Endothelial cell of umbilical vein (primary cell): Measurements from ENCODE around the gene ZNF581. TPM values are rescaled to one million over a fixed set of nuclear protein-coding genes. Genes with fewer than 3 reads are reported as not detected.

Source experiments
- BruUV-seq: library from RNA; stranded (reverse); fragments of 400-500 nt; replicated peaks from 2 replicates; lab custom pipeline; 2021; lab: Mats Ljungman, UMichigan
- CTCF ChIA-PET: fragments of 300-600, 350-600 bp; sonication (Branson Sonifier 250); formaldehyde crosslinking; loops from one replicate; lab custom pipeline; 2021; ENCODE audit warnings: antibody characterized with exemption, inconsistent platforms; lab: Charles Lee
- POLR2A ChIA-PET: fragments of 300-600, 350-600 bp; sonication (Branson Sonifier 250); formaldehyde crosslinking; loops from one replicate; lab custom pipeline; 2021; ENCODE audit warnings: antibody characterized with exemption, inconsistent platforms; lab: Charles Lee
- DNase-seq: peaks from one replicate; pipeline ENCODE4 v3.0.0-alpha.2; 2011; ENCODE audit warnings: low read depth, low spot score
- FAIRE-seq: peaks from 2 replicates; lab custom pipeline; 2011; peaks lifted over from hg19 to GRCh38; lab: Jason Lieb, UNC
- H2AFZ ChIP-seq: 2 replicates; pipeline ENCODE4 v1.6.0; 2012; ENCODE audit warnings: low read depth, low read length, control low read depth, inconsistent platforms
- H3K27ac ChIP-seq: 2 replicates; pipeline ENCODE4 v1.5.1; 2011; ENCODE audit warnings: low read depth, mild to moderate bottlenecking, control low read depth, low read length, moderate library complexity; ENCODE audit not compliant: insufficient read depth
- H3K27me3 ChIP-seq, 2 experiments: 2 replicates each; pipeline versions ENCODE4 v1.6.0 to v1.6.1; 2011; ENCODE audit warnings: low read length in 2 of 2, mixed read lengths in 1 of 2; ENCODE audit not compliant: control insufficient read depth in 2 of 2, insufficient read depth in 2 of 2
- H3K36me3 ChIP-seq, 2 experiments: 2 replicates in 1 of 2; 3 replicates in 1 of 2; pipeline ENCODE4 v1.5.1; 2011; ENCODE audit warnings: low read length in 2 of 2, mild to moderate bottlenecking in 1 of 2, moderate library complexity in 1 of 2; ENCODE audit not compliant: control insufficient read depth in 2 of 2, insufficient read depth in 2 of 2; ENCODE audit errors: extremely low read depth in 1 of 2
- H3K4me1 ChIP-seq: 3 replicates; pipeline ENCODE4 v1.5.1; 2011; ENCODE audit warnings: mild to moderate bottlenecking, low read length; ENCODE audit not compliant: control insufficient read depth, insufficient read depth; ENCODE audit errors: extremely low read depth
- H3K4me2 ChIP-seq: 2 replicates; pipeline ENCODE4 v1.6.1; 2011; ENCODE audit warnings: low read length, control low read depth, mixed read lengths; ENCODE audit not compliant: insufficient read depth
- H3K4me3 ChIP-seq, 3 experiments: fragments of 200-600 bp in 1 of 3; sonication (generic), shearing (Covaris generic) in 1 of 3; replicated peaks in 1 of 3; 2 replicates each; pipeline ENCODE4 v1.5.1; 2011 to 2016; ENCODE audit warnings: control low read depth in 3 of 3, low read length in 3 of 3, mild to moderate bottlenecking in 2 of 3, inconsistent platforms in 1 of 3, low read depth in 1 of 3, moderate library complexity in 1 of 3; ENCODE audit not compliant: insufficient read depth in 1 of 3
- H3K79me2 ChIP-seq: 2 replicates; pipeline ENCODE4 v1.6.0; 2012; ENCODE audit warnings: low read length, inconsistent platforms; ENCODE audit not compliant: control insufficient read depth, insufficient read depth
- H3K9ac ChIP-seq: replicated peaks from 2 replicates; pipeline ENCODE3; 2011; ENCODE audit warnings: low read length, control low read depth; ENCODE audit not compliant: insufficient read depth; ENCODE audit errors: extremely low read depth
- H3K9me1 ChIP-seq: replicated peaks from 3 replicates; pipeline ENCODE4 v1.6.0; 2011; ENCODE audit warnings: mild to moderate bottlenecking, low read length; ENCODE audit not compliant: control insufficient read depth, insufficient read depth; ENCODE audit errors: extremely low read depth
- H3K9me3 ChIP-seq: replicated peaks from 2 replicates; pipeline ENCODE4 v1.5.1; 2012; ENCODE audit warnings: low read length, inconsistent platforms; ENCODE audit not compliant: control insufficient read depth, insufficient read depth
- H4K20me1 ChIP-seq: replicated peaks from 2 replicates; pipeline ENCODE3; 2011; ENCODE audit warnings: mild to moderate bottlenecking, low read length; ENCODE audit not compliant: control insufficient read depth, insufficient read depth; ENCODE audit errors: extremely low read depth
- CTCF ChIP-seq, 2 donors: IDR thresholded peaks; 1 replicate in 1 of 2; 2 replicates in 1 of 2; pipeline ENCODE4 v1.5.1; 2011; ENCODE audit warnings: low read length in 2 of 2, mild to moderate bottlenecking in 2 of 2, moderate library complexity in 2 of 2, control low read depth in 1 of 2, inconsistent platforms in 1 of 2, low read depth in 1 of 2; ENCODE audit not compliant: insufficient read depth in 1 of 2; ENCODE audit errors: extremely low read depth in 1 of 2
- EZH2 ChIP-seq: IDR thresholded peaks from 2 replicates; pipeline ENCODE4 v1.6.1; 2012; ENCODE audit warnings: borderline replicate concordance, low read depth, mild to moderate bottlenecking, moderate library complexity, low read length, inconsistent platforms; ENCODE audit not compliant: severe bottlenecking
- FOS ChIP-seq: IDR thresholded peaks from 2 replicates; pipeline ENCODE4 v1.6.1; 2011; ENCODE audit warnings: mild to moderate bottlenecking, low read length, moderate library complexity, borderline replicate concordance; ENCODE audit not compliant: insufficient read depth
- GATA2 ChIP-seq: IDR thresholded peaks from 2 replicates; pipeline ENCODE4 v1.7.0; 2011; ENCODE audit warnings: low read depth, mild to moderate bottlenecking, moderate library complexity, mixed read lengths, low read length; ENCODE audit not compliant: insufficient read length, insufficient read depth
- JUN ChIP-seq: IDR thresholded peaks from 2 replicates; pipeline ENCODE4 v1.6.1; 2011; ENCODE audit warnings: borderline replicate concordance, low read depth; ENCODE audit not compliant: insufficient read length, insufficient read depth
- MAX ChIP-seq: IDR thresholded peaks from 2 replicates; pipeline ENCODE4 v1.6.1; 2011; ENCODE audit not compliant: insufficient read depth, insufficient read length
- MYC ChIP-seq: IDR thresholded peaks from one replicate; pipeline ENCODE4 v1.6.1; 2011; ENCODE audit warnings: mild to moderate bottlenecking, low read depth, low read length
- POLR2A ChIP-seq: IDR thresholded peaks from 2 replicates; pipeline ENCODE4 v1.6.1; 2012; ENCODE audit warnings: low read depth, mild to moderate bottlenecking, control low read depth, low read length
- POLR2AphosphoS5 ChIP-seq: IDR thresholded peaks from 2 replicates; pipeline ENCODE4 v1.6.1; 2012; ENCODE audit warnings: low read depth, mild to moderate bottlenecking, control low read depth, low read length, moderate library complexity; ENCODE audit not compliant: insufficient read depth
- dilution Hi-C: fragments of 300-500 bp; cut with MboI; formaldehyde crosslinking; loops from one replicate; pipeline ENCODE4 v1.15.0; 2019; ENCODE audit warnings: low sequenced_read_pairs; ENCODE audit not compliant: extremely low pct_ligation_motif_present
- intact Hi-C: fragments of 100-400 bp; cut with micrococcal nuclease; formaldehyde crosslinking; loops from one replicate; pipeline ENCODE4 v1.10.0; 2022
- polyA plus RNA-seq, 4 experiments: library from polyadenylated mRNA; depleted of rRNA in 3 of 4; stranded (reverse) in 3 of 4; unstranded in 1 of 4; fragments of >200 nt; gene quantifications; 2 replicates each; pipeline versions ENCODE4 v1.2.1 to v1.2.3, GENCODE V29; 2011 to 2012; ENCODE audit warnings: missing spikeins in 1 of 4
- total RNA-seq: library from RNA; stranded (reverse); gene quantifications from 2 replicates; pipeline ENCODE4 v1.2.3, GENCODE V29; 2021

ZNF581 gene
- total and polyA plus RNA-seq, 2 donors (not counting 3 experiments of a cell fraction or from before 2014, with no cell fraction given) = 31.4 to 32.3 TPM

GRCh38 chr19:55663846-55664536 is 20.5 kb downstream of the ZNF581 start:
- Histone ChIP-seq H3K27ac (no peak overlapping the region), H4K20me1 (no peaks in the 10 kb centered on the region), H2AFZ (no peak overlapping the region), H3K4me3 (no peak overlapping the region), H3K27me3 (no peaks in the 10 kb centered on the region), H3K9me3 (no peaks in the 10 kb centered on the region), H3K9me1 (no peaks in the 10 kb centered on the region), H3K36me3 (peaks cover 16 to 80% of the 10 kb centered on the region in 2 experiments), H3K79me2 (peaks cover 92% of the 10 kb centered on the region), H3K9ac (no peak overlapping the region), H3K4me2 (no peak overlapping the region), H3K4me1 (no peaks in the 10 kb centered on the region)
- CTCF ChIA-PET = no interaction called here
- POLR2A ChIA-PET = interaction anchor here (0.7 kb wide), 1 partner anchor 9 kb away, joined by 3 read pairs; no protein-coding TSS in a partner anchor
- intact Hi-C loops = no loop called here
- DNase-seq (no peak), FAIRE-seq (no peak)
- TF ChIP-seq POLR2AphosphoS5 = no peak
- no peak for TF ChIP-seq GATA2
- TF ChIP-seq MAX = no peak
- TF ChIP-seq CTCF (IDR thresholded peaks at IDR 0.05; ENCODE audit: extremely low read depth in 1 of 2, insufficient read depth in 1 of 2, low read depth in 1 of 2, low read length in 2 of 2) = no peak
- TF ChIP-seq FOS = no peak
- TF ChIP-seq MYC = no peak
- TF ChIP-seq EZH2 = no peak
- no peak for TF ChIP-seq POLR2A
- no peak for TF ChIP-seq JUN
- dilution Hi-C loops = no loop called here
- no TSS peak for BruUV-seq
